Chondrocyte (in vitro differentiated cells): ENCODE results near the gene NKAPD1. TPM values are rescaled to one million over a fixed set of nuclear protein-coding genes. Genes with fewer than 3 reads are reported as not detected.
A peak's percentile ranks its signal among the peaks of the same experiment; 100 is the strongest.

Source experiments
- DNase-seq: peaks from one replicate; pipeline ENCODE4 v3.0.0; 2021; ENCODE audit warnings: mixed read lengths, low spot score
- H3K27ac Mint-ChIP-seq: one replicate; pipeline ENCODE4 v1.8.0; 2021; ENCODE audit warnings: mild to moderate bottlenecking, moderate library complexity, mixed read lengths; ENCODE audit not compliant: unreplicated experiment
- H3K27me3 Mint-ChIP-seq: 2 replicates; pipeline ENCODE4 v1.8.0; 2021; ENCODE audit warnings: low read depth, mixed read lengths
- H3K36me3 Mint-ChIP-seq: 2 replicates; pipeline ENCODE4 v1.8.0; 2021; ENCODE audit warnings: low read depth, mixed read lengths
- H3K4me1 Mint-ChIP-seq: 2 replicates; pipeline ENCODE4 v1.8.0; 2021; ENCODE audit warnings: low read depth, mild to moderate bottlenecking, mixed read lengths
- H3K4me3 Mint-ChIP-seq: one replicate; pipeline ENCODE4 v1.8.0; 2021; ENCODE audit warnings: mild to moderate bottlenecking, moderate library complexity, mixed read lengths; ENCODE audit not compliant: unreplicated experiment
- H3K9me3 Mint-ChIP-seq: 2 replicates; pipeline ENCODE4 v1.8.0; 2021; ENCODE audit warnings: low read depth, mixed read lengths
- CTCF ChIP-seq: fragments of 200-600 bp; sonication (generic); IDR thresholded peaks from 2 replicates; pipeline ENCODE4 v1.5.0; 2021; ENCODE audit warnings: antibody characterized with exemption, mild to moderate bottlenecking, moderate library complexity
- total RNA-seq: library from RNA; stranded (reverse); gene quantifications from 3 replicates; pipeline ENCODE4 v1.2.1, GENCODE V29; 2021

The NKAPD1 gene
- total RNA-seq, 1 donor from 2014 or later: 18.2 TPM

GRCh38 chr11:112123129-112123528, 49.0 kb downstream of the NKAPD1 start:
- DNase-seq: no peak
- H3K4me3 Mint-ChIP-seq: no peak overlapping the region
- no peaks in the 10 kb centered on the region for H3K36me3 Mint-ChIP-seq
- no peak for TF ChIP-seq CTCF
- H3K9me3 Mint-ChIP-seq: no peaks in the 10 kb centered on the region
- H3K4me1 Mint-ChIP-seq: peaks cover 12% of the 10 kb centered on the region
- no peaks in the 10 kb centered on the region for H3K27me3 Mint-ChIP-seq
- no peak overlapping the region for H3K27ac Mint-ChIP-seq

- H3K4me3 Mint-ChIP-seq: no peak overlapping the region
- H3K9me3 Mint-ChIP-seq: no peaks in the 10 kb centered on the region
- H3K4me1 Mint-ChIP-seq: peaks cover 15% of the 10 kb centered on the region
- no peaks in the 10 kb centered on the region for H3K36me3 Mint-ChIP-seq
- no peak for TF ChIP-seq CTCF
- no peak overlapping the region for H3K27ac Mint-ChIP-seq
- no peaks in the 10 kb centered on the region for H3K27me3 Mint-ChIP-seq
- no peak for DNase-seq
Observed at GRCh38 chr11:112127056-112127455, 53.0 kb downstream of the NKAPD1 start.

DNA sequence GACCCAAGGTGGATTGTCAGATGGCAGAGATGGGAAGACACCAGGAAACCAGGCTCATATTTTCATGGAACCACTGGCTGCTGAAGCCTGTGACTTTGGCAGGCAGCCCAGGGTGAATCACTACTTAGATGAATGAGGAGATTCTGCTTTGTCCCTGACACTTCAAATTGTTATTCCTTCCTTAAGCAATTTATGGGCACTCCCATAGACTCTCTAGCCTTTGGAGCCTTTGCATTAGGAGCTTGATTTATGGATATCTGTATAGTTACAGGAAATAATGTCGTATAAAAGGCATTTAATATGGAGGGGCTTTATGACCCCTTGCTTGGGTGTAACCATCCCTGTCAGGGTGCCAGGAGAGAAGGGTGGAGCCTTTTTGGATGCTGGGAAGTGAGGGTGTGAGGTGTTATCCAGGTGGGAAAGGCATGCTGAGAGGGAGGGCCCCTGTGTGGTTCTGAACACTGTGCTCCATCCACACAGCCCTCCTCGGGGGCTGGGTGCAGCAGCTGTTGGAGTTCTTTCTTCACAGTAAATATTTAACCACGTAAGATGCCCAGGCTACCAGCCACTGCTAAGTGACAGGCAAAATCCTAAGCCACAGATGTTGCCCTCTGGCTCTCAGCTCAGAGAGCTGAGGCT, 54.5 kb downstream of the NKAPD1 start:
- H3K4me1 Mint-ChIP-seq: peaks cover 15% of the 10 kb centered on the region
- peak overlapping the region; percentile 53 for H3K27ac Mint-ChIP-seq
- no peaks in the 10 kb centered on the region for H3K9me3 Mint-ChIP-seq
- no peak for DNase-seq
- no peaks in the 10 kb centered on the region for H3K36me3 Mint-ChIP-seq
- TF ChIP-seq CTCF: no peak
- H3K4me3 Mint-ChIP-seq: no peak overlapping the region
- H3K27me3 Mint-ChIP-seq: no peaks in the 10 kb centered on the region

DNA sequence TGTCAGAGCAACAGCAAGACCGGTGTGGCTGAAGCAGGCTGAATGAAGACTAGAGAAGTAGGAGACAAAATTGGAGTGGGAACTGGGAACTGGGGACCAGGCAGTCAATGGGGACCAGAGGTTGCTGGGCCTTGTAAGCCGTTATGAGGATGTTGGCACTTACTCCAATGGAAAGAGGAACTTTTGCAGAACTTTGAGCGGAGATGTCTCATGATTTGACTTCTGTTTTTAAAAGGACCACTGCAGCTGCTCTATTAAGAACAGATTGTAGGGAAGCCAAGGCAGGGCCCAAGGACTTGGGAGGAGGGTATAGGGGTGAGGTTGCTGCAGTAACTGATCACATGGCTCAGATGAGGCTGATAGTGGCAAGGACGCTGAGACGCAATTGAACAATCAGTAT, 55.6 kb downstream of the NKAPD1 start:
- H3K9me3 Mint-ChIP-seq: no peaks in the 10 kb centered on the region
- TF ChIP-seq CTCF: no peak
- no peaks in the 10 kb centered on the region for H3K36me3 Mint-ChIP-seq
- no peaks in the 10 kb centered on the region for H3K27me3 Mint-ChIP-seq
- H3K4me3 Mint-ChIP-seq: no peak overlapping the region
- H3K4me1 Mint-ChIP-seq: peaks cover 15% of the 10 kb centered on the region
- H3K27ac Mint-ChIP-seq: no peak overlapping the region
- no peak for DNase-seq

- TF ChIP-seq CTCF: no peak
- Mint-ChIP-seq H3K27ac (no peak overlapping the region), H3K4me1 (peaks cover 15% of the 10 kb centered on the region), H3K36me3 (no peaks in the 10 kb centered on the region), H3K9me3 (no peaks in the 10 kb centered on the region), H3K27me3 (no peaks in the 10 kb centered on the region), H3K4me3 (no peak overlapping the region)
- DNase-seq: no peak
Observed at GRCh38 chr11:112132737-112133136, 58.6 kb downstream of the NKAPD1 start.
